Hippocampal formation (tissue), 2 donors: ENCODE results near the gene KRT12.
"Not testable (repeated sequence)": the region's sequence is repeated elsewhere in the genome, so short reads cannot be mapped to it uniquely, and the experiment has no call there.

Experiments used
- DNase-seq, 2 donors: peaks; one replicate each; lab custom pipeline; 2025; lab: John Stamatoyannopoulos, UW

KRT12 gene

DNA sequence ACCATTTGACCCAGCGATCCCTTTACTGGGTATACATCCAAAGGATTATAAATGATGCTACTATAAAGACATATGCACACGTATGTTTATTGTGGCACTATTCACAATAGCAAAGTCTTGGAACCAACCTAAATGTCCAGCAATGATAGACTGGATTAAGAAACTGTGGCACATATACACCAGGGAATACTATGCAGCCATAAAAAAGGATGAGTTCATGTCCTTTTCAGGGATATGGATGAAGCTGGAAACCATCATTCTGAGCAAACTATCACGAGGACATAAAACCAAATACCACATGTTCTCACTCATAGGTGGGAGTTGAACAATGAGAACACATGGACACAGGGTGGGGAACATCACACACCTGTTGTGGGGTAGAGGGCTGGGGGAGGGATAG, 52.4 kb downstream of the KRT12 start:
- not testable (repeated sequence) for DNase-seq

DNA sequence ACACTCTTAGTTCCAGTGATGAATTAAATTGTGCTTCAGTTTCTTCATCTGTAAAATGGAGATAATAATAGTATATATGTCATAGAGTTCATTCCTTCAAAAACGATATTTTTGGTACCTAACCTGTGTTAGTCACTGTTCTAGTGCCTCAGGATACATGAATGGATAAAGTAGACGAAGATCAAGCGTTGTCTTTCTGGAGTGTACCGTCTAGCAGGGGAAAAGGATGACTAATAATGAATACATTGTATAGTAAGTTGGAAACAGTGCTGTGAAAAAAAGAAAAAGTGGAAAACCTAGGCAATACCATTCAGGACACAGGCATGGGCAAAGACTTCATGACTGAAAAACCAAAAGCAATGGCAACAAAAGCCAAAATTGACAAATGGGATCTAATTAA, 53.2 kb downstream of the KRT12 start:
- no peak for DNase-seq

DNA sequence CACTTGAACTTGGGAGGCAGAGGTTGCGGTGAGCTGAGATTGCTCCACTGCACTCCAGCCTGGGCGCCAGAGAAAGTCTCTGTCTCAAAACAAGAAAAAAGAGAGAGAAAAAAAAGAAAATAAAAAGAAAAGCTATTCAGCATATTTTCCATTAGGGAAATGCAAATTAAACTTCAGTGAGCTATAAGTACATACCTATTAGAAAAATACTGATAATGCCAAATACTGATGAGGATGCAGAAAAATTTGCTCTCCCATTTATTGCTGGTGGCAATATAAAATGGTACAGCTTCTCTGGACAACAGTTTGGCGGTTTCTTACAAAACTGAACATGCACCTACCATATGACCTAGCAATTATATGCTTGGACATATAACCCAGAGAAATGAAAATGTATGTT, 54.4 kb downstream of the KRT12 start:
- no peak for DNase-seq
